Endothelial cell of umbilical vein (primary cell): ENCODE data around the gene EPN2. TPM values are rescaled to one million over a fixed set of nuclear protein-coding genes. Genes with fewer than 3 reads are reported as not detected.

ENCODE experiments used
- BruUV-seq: library from RNA; stranded (reverse); fragments of 400-500 nt; replicated peaks from 2 replicates; lab custom pipeline; 2021; lab: Mats Ljungman, UMichigan
- CTCF ChIA-PET: fragments of 300-600, 350-600 bp; sonication (Branson Sonifier 250); formaldehyde crosslinking; loops from one replicate; lab custom pipeline; 2021; ENCODE audit warnings: antibody characterized with exemption, inconsistent platforms; lab: Charles Lee
- POLR2A ChIA-PET: fragments of 300-600, 350-600 bp; sonication (Branson Sonifier 250); formaldehyde crosslinking; loops from one replicate; lab custom pipeline; 2021; ENCODE audit warnings: antibody characterized with exemption, inconsistent platforms; lab: Charles Lee
- DNase-seq: peaks from one replicate; pipeline ENCODE4 v3.0.0-alpha.2; 2011; ENCODE audit warnings: low read depth, low spot score
- FAIRE-seq: peaks from 2 replicates; lab custom pipeline; 2011; peaks lifted over from hg19 to GRCh38; lab: Jason Lieb, UNC
- H2AFZ ChIP-seq: 2 replicates; pipeline ENCODE4 v1.6.0; 2012; ENCODE audit warnings: low read depth, low read length, control low read depth, inconsistent platforms
- H3K27ac ChIP-seq: 2 replicates; pipeline ENCODE4 v1.5.1; 2011; ENCODE audit warnings: low read depth, mild to moderate bottlenecking, control low read depth, low read length, moderate library complexity; ENCODE audit not compliant: insufficient read depth
- H3K27me3 ChIP-seq, 2 experiments: 2 replicates each; pipeline versions ENCODE4 v1.6.0 to v1.6.1; 2011; ENCODE audit warnings: low read length in 2 of 2, mixed read lengths in 1 of 2; ENCODE audit not compliant: control insufficient read depth in 2 of 2, insufficient read depth in 2 of 2
- H3K36me3 ChIP-seq, 2 experiments: 2 replicates in 1 of 2; 3 replicates in 1 of 2; pipeline ENCODE4 v1.5.1; 2011; ENCODE audit warnings: low read length in 2 of 2, mild to moderate bottlenecking in 1 of 2, moderate library complexity in 1 of 2; ENCODE audit not compliant: control insufficient read depth in 2 of 2, insufficient read depth in 2 of 2; ENCODE audit errors: extremely low read depth in 1 of 2
- H3K4me1 ChIP-seq: 3 replicates; pipeline ENCODE4 v1.5.1; 2011; ENCODE audit warnings: mild to moderate bottlenecking, low read length; ENCODE audit not compliant: control insufficient read depth, insufficient read depth; ENCODE audit errors: extremely low read depth
- H3K4me2 ChIP-seq: 2 replicates; pipeline ENCODE4 v1.6.1; 2011; ENCODE audit warnings: low read length, control low read depth, mixed read lengths; ENCODE audit not compliant: insufficient read depth
- H3K4me3 ChIP-seq, 3 experiments: fragments of 200-600 bp in 1 of 3; sonication (generic), shearing (Covaris generic) in 1 of 3; replicated peaks in 1 of 3; 2 replicates each; pipeline ENCODE4 v1.5.1; 2011 to 2016; ENCODE audit warnings: control low read depth in 3 of 3, low read length in 3 of 3, mild to moderate bottlenecking in 2 of 3, inconsistent platforms in 1 of 3, low read depth in 1 of 3, moderate library complexity in 1 of 3; ENCODE audit not compliant: insufficient read depth in 1 of 3
- H3K79me2 ChIP-seq: 2 replicates; pipeline ENCODE4 v1.6.0; 2012; ENCODE audit warnings: low read length, inconsistent platforms; ENCODE audit not compliant: control insufficient read depth, insufficient read depth
- H3K9ac ChIP-seq: replicated peaks from 2 replicates; pipeline ENCODE3; 2011; ENCODE audit warnings: low read length, control low read depth; ENCODE audit not compliant: insufficient read depth; ENCODE audit errors: extremely low read depth
- H3K9me1 ChIP-seq: replicated peaks from 3 replicates; pipeline ENCODE4 v1.6.0; 2011; ENCODE audit warnings: mild to moderate bottlenecking, low read length; ENCODE audit not compliant: control insufficient read depth, insufficient read depth; ENCODE audit errors: extremely low read depth
- H3K9me3 ChIP-seq: replicated peaks from 2 replicates; pipeline ENCODE4 v1.5.1; 2012; ENCODE audit warnings: low read length, inconsistent platforms; ENCODE audit not compliant: control insufficient read depth, insufficient read depth
- H4K20me1 ChIP-seq: replicated peaks from 2 replicates; pipeline ENCODE3; 2011; ENCODE audit warnings: mild to moderate bottlenecking, low read length; ENCODE audit not compliant: control insufficient read depth, insufficient read depth; ENCODE audit errors: extremely low read depth
- CTCF ChIP-seq, 2 donors: IDR thresholded peaks; 1 replicate in 1 of 2; 2 replicates in 1 of 2; pipeline ENCODE4 v1.5.1; 2011; ENCODE audit warnings: low read length in 2 of 2, mild to moderate bottlenecking in 2 of 2, moderate library complexity in 2 of 2, control low read depth in 1 of 2, inconsistent platforms in 1 of 2, low read depth in 1 of 2; ENCODE audit not compliant: insufficient read depth in 1 of 2; ENCODE audit errors: extremely low read depth in 1 of 2
- EZH2 ChIP-seq: IDR thresholded peaks from 2 replicates; pipeline ENCODE4 v1.6.1; 2012; ENCODE audit warnings: borderline replicate concordance, low read depth, mild to moderate bottlenecking, moderate library complexity, low read length, inconsistent platforms; ENCODE audit not compliant: severe bottlenecking
- FOS ChIP-seq: IDR thresholded peaks from 2 replicates; pipeline ENCODE4 v1.6.1; 2011; ENCODE audit warnings: mild to moderate bottlenecking, low read length, moderate library complexity, borderline replicate concordance; ENCODE audit not compliant: insufficient read depth
- GATA2 ChIP-seq: IDR thresholded peaks from 2 replicates; pipeline ENCODE4 v1.7.0; 2011; ENCODE audit warnings: low read depth, mild to moderate bottlenecking, moderate library complexity, mixed read lengths, low read length; ENCODE audit not compliant: insufficient read length, insufficient read depth
- JUN ChIP-seq: IDR thresholded peaks from 2 replicates; pipeline ENCODE4 v1.6.1; 2011; ENCODE audit warnings: borderline replicate concordance, low read depth; ENCODE audit not compliant: insufficient read length, insufficient read depth
- MAX ChIP-seq: IDR thresholded peaks from 2 replicates; pipeline ENCODE4 v1.6.1; 2011; ENCODE audit not compliant: insufficient read depth, insufficient read length
- MYC ChIP-seq: IDR thresholded peaks from one replicate; pipeline ENCODE4 v1.6.1; 2011; ENCODE audit warnings: mild to moderate bottlenecking, low read depth, low read length
- POLR2A ChIP-seq: IDR thresholded peaks from 2 replicates; pipeline ENCODE4 v1.6.1; 2012; ENCODE audit warnings: low read depth, mild to moderate bottlenecking, control low read depth, low read length
- POLR2AphosphoS5 ChIP-seq: IDR thresholded peaks from 2 replicates; pipeline ENCODE4 v1.6.1; 2012; ENCODE audit warnings: low read depth, mild to moderate bottlenecking, control low read depth, low read length, moderate library complexity; ENCODE audit not compliant: insufficient read depth
- dilution Hi-C: fragments of 300-500 bp; cut with MboI; formaldehyde crosslinking; loops from one replicate; pipeline ENCODE4 v1.15.0; 2019; ENCODE audit warnings: low sequenced_read_pairs; ENCODE audit not compliant: extremely low pct_ligation_motif_present
- intact Hi-C: fragments of 100-400 bp; cut with micrococcal nuclease; formaldehyde crosslinking; loops from one replicate; pipeline ENCODE4 v1.10.0; 2022
- polyA plus RNA-seq, 4 experiments: library from polyadenylated mRNA; depleted of rRNA in 3 of 4; stranded (reverse) in 3 of 4; unstranded in 1 of 4; fragments of >200 nt; gene quantifications; 2 replicates each; pipeline versions ENCODE4 v1.2.1 to v1.2.3, GENCODE V29; 2011 to 2012; ENCODE audit warnings: missing spikeins in 1 of 4
- total RNA-seq: library from RNA; stranded (reverse); gene quantifications from 2 replicates; pipeline ENCODE4 v1.2.3, GENCODE V29; 2021

Gene EPN2
- total and polyA plus RNA-seq, 2 donors (not counting 3 experiments of a cell fraction or from before 2014, with no cell fraction given): 40.3 to 70.5 TPM

- CTCF ChIA-PET: no interaction called here
- FAIRE-seq: no peak
- DNase-seq: no peak
Observed at GRCh38 chr17:19325542-19325941, 88.4 kb downstream of the EPN2 start.

More at GRCh38 chr17:19325542-19325941, 88.4 kb downstream of the EPN2 start:
- no peak overlapping the region for H3K4me2 ChIP-seq
- no peaks in the 10 kb centered on the region for H3K9me1 ChIP-seq
- no peaks in the 10 kb centered on the region for H3K79me2 ChIP-seq
- dilution Hi-C loops: no loop called here
- no peak overlapping the region for H3K27ac ChIP-seq
- no peaks in the 10 kb centered on the region for H3K27me3 ChIP-seq
- H2AFZ ChIP-seq: no peak overlapping the region
- intact Hi-C loops: no loop called here
- TF ChIP-seq MAX: no peak
- TF ChIP-seq CTCF (IDR thresholded peaks at IDR 0.05; ENCODE audit: extremely low read depth in 1 of 2, insufficient read depth in 1 of 2, low read depth in 1 of 2, low read length in 2 of 2): no peak
- no peak for TF ChIP-seq POLR2AphosphoS5
- TF ChIP-seq GATA2: no peak
- no peak for TF ChIP-seq POLR2A
- TF ChIP-seq FOS: no peak
- TF ChIP-seq JUN: no peak
- no peak for TF ChIP-seq EZH2
- no peak for TF ChIP-seq MYC
- no peak overlapping the region for H3K9ac ChIP-seq
- POLR2A ChIA-PET: no interaction called here
- H3K4me1 ChIP-seq: no peaks in the 10 kb centered on the region
- no TSS peak for BruUV-seq
- no peak overlapping the region for H3K4me3 ChIP-seq
- no peaks in the 10 kb centered on the region for H3K9me3 ChIP-seq
- H4K20me1 ChIP-seq: no peaks in the 10 kb centered on the region
- H3K36me3 ChIP-seq: peaks cover 0 to 8% of the 10 kb centered on the region in 2 experiments
